WI38 (cell line): ENCODE results near the gene STX16.

Source experiments
- H3K4me3 ChIP-seq: 2 replicates; pipeline ENCODE4 v1.5.1; 2011; ENCODE audit warnings: low read depth, mild to moderate bottlenecking, control low read depth, low read length
- TF ChIP-seq, protein P1 (sequence below): IDR thresholded peaks from 2 replicates; pipeline ENCODE4 v1.5.1; 2012; ENCODE audit warnings: low read depth, mild to moderate bottlenecking, control low read depth, low read length

STX16 gene

DNA sequence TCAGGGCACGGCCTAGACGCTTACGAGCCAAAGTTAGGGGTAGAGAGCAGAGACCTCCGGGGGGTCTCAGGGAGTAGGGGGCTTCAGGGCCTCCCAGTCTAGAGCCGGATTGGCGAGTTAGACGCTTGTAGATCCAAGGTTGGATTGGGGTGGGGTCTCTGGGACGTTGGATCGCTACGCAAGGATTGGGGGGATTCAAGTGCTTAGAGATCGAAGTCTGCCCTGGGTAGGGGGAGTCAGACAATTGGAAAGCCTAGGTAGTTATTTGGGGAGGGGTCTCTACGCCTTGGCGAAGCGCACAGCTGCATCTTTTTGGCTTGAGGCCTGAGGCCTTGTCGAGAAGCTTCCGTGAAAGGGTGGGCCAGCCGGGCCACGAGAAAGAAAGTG, 469 bp downstream of the STX16 start:
- TF ChIP-seq, protein P1, sequence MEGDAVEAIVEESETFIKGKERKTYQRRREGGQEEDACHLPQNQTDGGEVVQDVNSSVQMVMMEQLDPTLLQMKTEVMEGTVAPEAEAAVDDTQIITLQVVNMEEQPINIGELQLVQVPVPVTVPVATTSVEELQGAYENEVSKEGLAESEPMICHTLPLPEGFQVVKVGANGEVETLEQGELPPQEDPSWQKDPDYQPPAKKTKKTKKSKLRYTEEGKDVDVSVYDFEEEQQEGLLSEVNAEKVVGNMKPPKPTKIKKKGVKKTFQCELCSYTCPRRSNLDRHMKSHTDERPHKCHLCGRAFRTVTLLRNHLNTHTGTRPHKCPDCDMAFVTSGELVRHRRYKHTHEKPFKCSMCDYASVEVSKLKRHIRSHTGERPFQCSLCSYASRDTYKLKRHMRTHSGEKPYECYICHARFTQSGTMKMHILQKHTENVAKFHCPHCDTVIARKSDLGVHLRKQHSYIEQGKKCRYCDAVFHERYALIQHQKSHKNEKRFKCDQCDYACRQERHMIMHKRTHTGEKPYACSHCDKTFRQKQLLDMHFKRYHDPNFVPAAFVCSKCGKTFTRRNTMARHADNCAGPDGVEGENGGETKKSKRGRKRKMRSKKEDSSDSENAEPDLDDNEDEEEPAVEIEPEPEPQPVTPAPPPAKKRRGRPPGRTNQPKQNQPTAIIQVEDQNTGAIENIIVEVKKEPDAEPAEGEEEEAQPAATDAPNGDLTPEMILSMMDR: no peak

DNA sequence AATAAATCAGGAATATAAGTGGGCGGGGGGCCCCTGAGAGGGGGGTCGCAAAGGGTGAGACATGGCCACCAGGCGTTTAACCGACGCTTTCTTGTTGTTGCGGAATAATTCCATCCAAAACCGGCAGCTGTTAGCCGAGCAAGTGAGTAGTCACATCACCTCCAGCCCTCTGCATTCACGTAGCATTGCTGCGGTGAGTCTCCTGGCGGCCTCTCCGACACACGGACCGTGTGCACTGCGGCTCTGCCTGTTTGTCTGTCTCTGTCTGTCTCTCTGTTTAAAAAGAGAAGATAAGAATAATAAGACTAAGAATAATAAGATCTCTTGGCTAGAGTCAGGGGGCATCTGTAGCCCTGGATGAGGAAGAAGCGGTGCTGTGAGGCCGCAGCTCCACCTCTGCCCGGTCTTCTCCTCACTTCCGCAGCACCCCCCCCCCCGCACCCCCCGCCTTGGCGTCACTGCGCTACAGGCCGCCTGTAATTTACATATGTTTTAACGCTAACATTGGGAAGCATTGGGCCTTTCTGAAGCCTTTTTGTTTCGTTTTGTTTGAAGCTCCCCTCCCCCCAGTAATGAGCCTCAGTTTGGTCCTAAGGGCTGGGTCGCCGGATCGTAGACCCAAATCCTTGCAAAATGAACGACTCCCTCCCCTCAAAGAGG, 993 bp downstream of the STX16 start:
- peak overlapping the region; percentile 72 for H3K4me3 ChIP-seq
- TF ChIP-seq, protein P1: no peak

More for the DNA sequence above, 469 bp downstream of the STX16 start:
- peak overlapping the region; percentile 72 for H3K4me3 ChIP-seq

DNA sequence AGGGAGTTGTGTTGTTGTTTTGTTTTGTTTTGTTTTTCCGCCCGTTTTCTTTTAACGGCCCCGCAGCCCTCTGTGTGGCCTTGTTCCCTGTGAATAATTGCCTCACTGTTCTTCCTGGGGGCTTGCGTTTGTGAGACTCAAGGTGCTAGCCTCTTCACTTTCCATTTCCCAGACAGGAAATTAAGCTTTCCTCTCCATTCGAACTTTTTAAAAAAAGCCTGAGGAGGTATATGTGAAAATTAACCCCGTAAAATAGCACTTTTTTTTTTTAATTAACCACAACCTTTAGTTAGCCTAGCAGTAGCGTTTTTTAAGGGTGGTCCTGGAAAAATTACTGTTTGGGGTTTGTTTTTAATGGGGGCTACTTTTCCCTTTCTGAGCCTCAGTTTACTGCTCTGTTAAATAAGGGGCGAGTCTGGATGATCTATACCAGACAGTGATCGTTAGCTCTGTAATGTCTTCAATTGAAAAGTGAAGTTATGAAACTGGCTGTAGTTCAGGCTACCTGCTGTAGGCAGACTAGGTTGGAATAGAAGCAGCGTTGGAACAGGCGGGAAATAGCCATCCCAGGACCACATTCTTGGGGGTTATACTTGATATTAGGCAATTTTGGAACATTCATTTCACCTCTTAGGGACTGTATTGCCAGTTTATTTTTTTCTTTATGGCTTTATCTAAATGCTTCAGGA, 1.7 kb downstream of the STX16 start:
- TF ChIP-seq, protein P1: no peak
- H3K4me3 ChIP-seq: peak overlapping the region; percentile 72

DNA sequence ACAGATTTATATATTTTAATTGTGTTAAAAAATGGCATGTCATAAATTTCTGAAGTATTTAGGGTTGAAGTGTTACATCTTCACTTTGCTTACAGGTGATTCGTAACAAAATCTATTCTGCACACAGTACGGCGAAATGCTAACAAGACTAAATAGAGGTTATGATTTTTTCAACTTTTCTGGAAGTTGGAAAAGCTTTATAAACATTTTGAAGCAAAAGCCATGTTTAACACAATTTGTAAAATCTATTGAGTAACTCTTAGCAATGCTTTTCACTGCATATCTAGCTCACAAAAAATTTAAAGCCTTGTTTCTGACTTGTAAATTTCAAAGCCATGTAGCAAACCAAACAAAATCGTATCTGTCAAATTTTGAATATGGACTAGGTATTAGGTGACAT, 3.3 kb downstream of the STX16 start:
- TF ChIP-seq, protein P1: no peak
- no peak overlapping the region for H3K4me3 ChIP-seq

DNA sequence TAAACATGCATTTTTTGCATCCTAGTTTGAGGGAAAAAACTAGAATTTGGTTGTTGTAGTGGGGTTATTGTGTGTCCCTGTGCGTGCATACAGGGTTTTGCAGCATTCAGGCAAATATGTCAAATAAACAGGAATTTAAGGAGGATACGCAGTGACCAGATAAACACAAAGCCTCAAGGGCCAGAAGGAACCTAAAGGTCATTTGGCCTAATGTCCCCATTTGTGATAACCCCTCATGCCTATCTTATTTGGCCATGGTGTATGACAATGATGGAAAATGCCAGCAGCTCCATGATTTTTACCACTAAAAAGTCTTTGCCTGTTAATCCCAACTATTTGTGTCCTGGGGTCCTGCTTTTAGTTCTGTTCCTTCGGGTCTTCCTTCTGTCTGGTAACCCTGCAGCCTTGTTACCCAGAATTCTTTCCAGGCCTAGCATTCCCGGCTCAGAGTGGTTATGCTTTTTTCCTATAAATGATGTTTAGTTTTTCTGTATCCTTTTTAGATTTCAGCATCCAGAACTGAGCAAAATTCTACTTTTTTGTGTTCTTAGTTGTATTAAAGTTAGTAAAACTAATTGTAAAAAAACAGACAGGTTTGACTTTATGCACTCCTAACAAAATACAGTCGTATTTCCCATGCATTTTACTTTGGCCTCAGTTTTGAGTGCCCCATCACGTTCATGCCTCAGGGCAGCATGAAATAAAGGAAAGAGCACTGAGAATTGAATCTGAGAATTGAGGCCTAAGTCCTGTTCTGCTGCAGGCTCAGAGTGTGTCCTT, 4.4 kb downstream of the STX16 start:
- H3K4me3 ChIP-seq: no peak overlapping the region
- TF ChIP-seq, protein P1: no peak

DNA sequence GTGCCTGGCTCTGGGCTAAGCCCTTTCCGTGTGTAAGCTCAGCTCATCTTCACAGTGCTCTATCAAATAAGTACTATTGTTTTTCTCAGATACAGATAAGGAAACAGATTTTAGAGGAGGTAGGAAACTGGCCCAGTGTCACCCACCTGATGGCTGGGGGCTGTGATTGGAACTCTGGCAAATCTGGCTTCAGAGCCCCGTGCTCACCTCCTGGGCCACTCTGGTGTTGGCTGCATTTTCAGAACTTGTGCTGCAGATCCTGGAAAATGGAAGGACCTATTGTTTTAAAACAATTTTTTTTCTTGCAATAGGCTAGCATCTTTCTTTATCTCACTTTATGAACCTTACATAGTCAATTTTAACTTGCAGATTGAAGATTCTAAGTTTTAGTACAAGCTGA, 5.7 kb downstream of the STX16 start:
- no peak overlapping the region for H3K4me3 ChIP-seq

More for the DNA sequence above, 5.7 kb downstream of the STX16 start:
- TF ChIP-seq, protein P1: no peak
